GM12878 (cell line): ENCODE data around the gene TRMT44. TPM values are rescaled to one million over a fixed set of nuclear protein-coding genes. Genes with fewer than 3 reads are reported as not detected.

Experiments
- ATAC-seq: fragments of 200-7000 bp; cut with Tn5 transposase; 3 replicates; pipeline ENCODE4 v1.9.1; 2020; ENCODE audit warnings: mild to moderate bottlenecking, moderate library complexity
- BruUV-seq: library from RNA; stranded (reverse); fragments of 400-500 nt; replicated peaks from 2 replicates; lab custom pipeline; 2021; lab: Mats Ljungman, UMichigan
- CTCF ChIA-PET: fragments of 300-600 bp; sonication (Branson Sonifier 250); formaldehyde crosslinking; extraction: SDS; loops from one replicate; lab custom pipeline; 2021; ENCODE audit warnings: inconsistent platforms; lab: Yijun Ruan, JAX
- POLR2A ChIA-PET: fragments of 350-600 bp; formaldehyde crosslinking; extraction: SDS; loops from one replicate; lab custom pipeline; 2021; ENCODE audit warnings: inconsistent platforms; lab: Charles Lee
- RAD21 ChIA-PET: fragments of 300-600 bp; sonication (Branson Sonifier 250); formaldehyde crosslinking; loops from one replicate; lab custom pipeline; 2023; ENCODE audit warnings: antibody characterized with exemption; ENCODE audit not compliant: unreplicated experiment; lab: Charles Lee
- SMC1A ChIA-PET: fragments of 300-600 bp; sonication (Branson Sonifier 250); formaldehyde crosslinking; loops from one replicate; lab custom pipeline; 2023; ENCODE audit not compliant: unreplicated experiment, uncharacterized antibody; lab: Charles Lee
- DNase-seq: peaks from one replicate; pipeline ENCODE4 v3.0.0-alpha.2; 2011; ENCODE audit warnings: low read depth, low spot score
- FAIRE-seq: peaks from 3 replicates; lab custom pipeline; 2011; peaks lifted over from hg19 to GRCh38; lab: Jason Lieb, UNC
- H2AFZ ChIP-seq: 2 replicates; pipeline ENCODE4 v1.6.0; 2011; ENCODE audit warnings: low read depth, low read length, control low read depth; ENCODE audit not compliant: control insufficient read depth
- H3K27ac ChIP-seq: 2 replicates; pipeline ENCODE4 v1.5.1; 2011; ENCODE audit warnings: control low read depth; ENCODE audit not compliant: control insufficient read depth, insufficient read depth
- H3K27me3 ChIP-seq, 2 experiments: replicated peaks in 1 of 2; 2 replicates each; pipeline versions ENCODE4 v1.6.0 to v1.6.1; 2011; ENCODE audit warnings: low read length in 1 of 2; ENCODE audit not compliant: control insufficient read depth in 2 of 2, insufficient read depth in 2 of 2
- H3K36me3 ChIP-seq, 2 experiments: 2 replicates each; pipeline ENCODE4 v1.5.1; 2011; ENCODE audit warnings: low read length in 1 of 2; ENCODE audit not compliant: control insufficient read depth in 2 of 2, insufficient read depth in 2 of 2
- H3K4me1 ChIP-seq: 2 replicates; pipeline ENCODE4 v1.6.1; 2011; ENCODE audit warnings: mild to moderate bottlenecking, low read length, moderate library complexity, mixed read lengths; ENCODE audit not compliant: control insufficient read depth, insufficient read depth
- H3K4me2 ChIP-seq: 2 replicates; pipeline ENCODE4 v1.6.0; 2011; ENCODE audit warnings: control low read depth; ENCODE audit not compliant: control insufficient read depth, insufficient read depth
- H3K4me3 ChIP-seq: fragments of 200-600 bp; sonication (generic); 2 replicates; pipeline ENCODE4 v1.5.1; 2016
- H3K79me2 ChIP-seq: 2 replicates; pipeline ENCODE4 v1.6.0; 2011; ENCODE audit warnings: low read length; ENCODE audit not compliant: control insufficient read depth, insufficient read depth
- H3K9ac ChIP-seq: 2 replicates; pipeline ENCODE4 v1.8.0; 2011; ENCODE audit warnings: low read length, control low read depth, mixed read lengths; ENCODE audit not compliant: control insufficient read depth, insufficient read depth
- H3K9me3 ChIP-seq: replicated peaks from 3 replicates; pipeline ENCODE4 v1.5.1; 2011; ENCODE audit warnings: mild to moderate bottlenecking, low read length; ENCODE audit not compliant: control insufficient read depth, insufficient read depth
- H4K20me1 ChIP-seq: 2 replicates; pipeline ENCODE4 v1.6.0; 2011; ENCODE audit not compliant: control insufficient read depth, insufficient read depth
- BHLHE40 ChIP-seq, 2 experiments: fragments of 450-650 bp in 1 of 2; IDR thresholded peaks; 2 replicates each; pipeline ENCODE4 v1.6.1; 2011 to 2017; ENCODE audit warnings: low read depth in 2 of 2, borderline replicate concordance in 1 of 2, improper control_type of control experiment in 1 of 2, low read length in 1 of 2, mild to moderate bottlenecking in 1 of 2
- BRCA1 ChIP-seq: IDR thresholded peaks from 2 replicates; pipeline ENCODE4 v1.6.1; 2011; ENCODE audit warnings: low read depth, low read length, improper control_type of control experiment
- CEBPB ChIP-seq, 2 experiments: fragments of 150-350 bp in 1 of 2; IDR thresholded peaks; 2 replicates each; pipeline ENCODE4 v1.6.1; 2012 to 2014; ENCODE audit warnings: low read depth in 2 of 2, low read length in 2 of 2, borderline replicate concordance in 1 of 2, inconsistent platforms in 1 of 2
- FOS ChIP-seq: IDR thresholded peaks from 3 replicates; pipeline ENCODE4 v1.6.1; 2011; ENCODE audit warnings: borderline replicate concordance; ENCODE audit not compliant: insufficient read length; ENCODE audit errors: extremely low read depth
- MTA3 ChIP-seq: IDR thresholded peaks from 2 replicates; pipeline ENCODE4 v1.6.1; 2012; ENCODE audit warnings: low read length, inconsistent platforms, borderline replicate concordance
- NFYB ChIP-seq: IDR thresholded peaks from 2 replicates; pipeline ENCODE4 v1.6.1; 2011; ENCODE audit warnings: low read depth, mild to moderate bottlenecking, low read length, improper control_type of control experiment, moderate library complexity; ENCODE audit not compliant: insufficient read depth
- NR2C1 ChIP-seq: fragments of 450-650 bp; IDR thresholded peaks from 2 replicates; pipeline ENCODE4 v1.6.1; 2017; ENCODE audit warnings: antibody characterized with exemption, mild to moderate bottlenecking, moderate library complexity
- POU2F2 ChIP-seq: IDR thresholded peaks from 3 replicates; pipeline ENCODE4 v1.6.1; 2011; ENCODE audit warnings: low read depth, mild to moderate bottlenecking, low read length, borderline replicate concordance
- SMAD1 ChIP-seq: fragments of 450-650 bp; IDR thresholded peaks from 2 replicates; pipeline ENCODE4 v1.6.1; 2018; ENCODE audit warnings: mild to moderate bottlenecking, low read depth; ENCODE audit not compliant: partially characterized antibody
- SPI1 ChIP-seq: IDR thresholded peaks from 2 replicates; pipeline ENCODE4 v1.6.1; 2011; ENCODE audit warnings: low read depth, mild to moderate bottlenecking, low read length, moderate library complexity, borderline replicate concordance; ENCODE audit not compliant: insufficient read depth
- SREBF1 ChIP-seq: IDR thresholded peaks from 2 replicates; pipeline ENCODE4 v1.6.1; 2012; ENCODE audit warnings: mild to moderate bottlenecking, low read length
- SRF ChIP-seq, 2 experiments: IDR thresholded peaks; 2 replicates each; pipeline ENCODE4 v1.6.1; 2011; ENCODE audit warnings: low read depth in 2 of 2, low read length in 2 of 2, mild to moderate bottlenecking in 1 of 2, moderate library complexity in 1 of 2
- ZNF24 ChIP-seq: fragments of 450-650 bp; IDR thresholded peaks from 2 replicates; pipeline ENCODE4 v1.6.1; 2017; ENCODE audit warnings: antibody characterized with exemption, mild to moderate bottlenecking
- WGBS: methylation state at CpG from one replicate; pipeline ENCODE4 v1.1.6; 2016; ENCODE audit warnings: low lambda C conversion rate; ENCODE audit not compliant: insufficient replicate concordance, insufficient coverage; ENCODE audit errors: missing lambda C conversion rate; 5-methylcytosine and 5-hydroxymethylcytosine counted together
- in situ Hi-C: fragments of 300-500 bp; cut with MboI; formaldehyde crosslinking; loops from 9 replicates; pipeline ENCODE4 v1.14.3; 2018; ENCODE audit warnings: mixed read lengths
- intact Hi-C: fragments of 100-400 bp; cut with micrococcal nuclease; formaldehyde crosslinking; loops from one replicate; pipeline ENCODE4 v1.14.2; 2022; ENCODE audit not compliant: unreplicated experiment
- polyA plus RNA-seq, 11 experiments: library from polyadenylated mRNA; depleted of rRNA in 4 of 11; unstranded in 6 of 11; stranded (reverse) in 5 of 11; fragments of >200 nt; fragmentation: Nextera tagmentation in 4 of 11; fragmentation: Illumina TruSeq in 1 of 11; extraction: Ambion mirVana in 4 of 11; extraction: Trizol in 1 of 11; gene quantifications; 1 replicate in 1 of 11; 2 replicates in 10 of 11; pipeline versions ENCODE4 v1.2.1 to v1.2.3, GENCODE V29; 2011 to 2016; ENCODE audit warnings: inconsistent platforms in 2 of 11, missing spikeins in 2 of 11, low read depth in 1 of 11
- total RNA-seq, 4 experiments: library from RNA; depleted of rRNA in 3 of 4; stranded (reverse); fragments of >200 nt in 3 of 4; fragmentation: Illumina TruSeq in 1 of 4; extraction: Trizol in 1 of 4; gene quantifications; 2 replicates each; pipeline versions ENCODE4 v1.2.1 to v1.2.3, GENCODE V29; 2013 to 2021
- TF ChIP-seq, protein P1 (sequence below): fragments of 450-650 bp; formaldehyde crosslinking; IDR thresholded peaks from 2 replicates; pipeline ENCODE4 v1.4.0; 2022; ENCODE audit warnings: mild to moderate bottlenecking, moderate library complexity
- TF ChIP-seq, protein P2 (sequence below): fragments of 450-650 bp; formaldehyde crosslinking; IDR thresholded peaks from 2 replicates; pipeline ENCODE4 v1.4.0; 2020; ENCODE audit warnings: mild to moderate bottlenecking, moderate library complexity

The TRMT44 gene
- total and polyA plus RNA-seq, 10 of the 15 experiments (the other 5 are each of a cell fraction or from before 2014, with no cell fraction given) = 1.3 to 18.5 (median 10.1) TPM

DNA sequence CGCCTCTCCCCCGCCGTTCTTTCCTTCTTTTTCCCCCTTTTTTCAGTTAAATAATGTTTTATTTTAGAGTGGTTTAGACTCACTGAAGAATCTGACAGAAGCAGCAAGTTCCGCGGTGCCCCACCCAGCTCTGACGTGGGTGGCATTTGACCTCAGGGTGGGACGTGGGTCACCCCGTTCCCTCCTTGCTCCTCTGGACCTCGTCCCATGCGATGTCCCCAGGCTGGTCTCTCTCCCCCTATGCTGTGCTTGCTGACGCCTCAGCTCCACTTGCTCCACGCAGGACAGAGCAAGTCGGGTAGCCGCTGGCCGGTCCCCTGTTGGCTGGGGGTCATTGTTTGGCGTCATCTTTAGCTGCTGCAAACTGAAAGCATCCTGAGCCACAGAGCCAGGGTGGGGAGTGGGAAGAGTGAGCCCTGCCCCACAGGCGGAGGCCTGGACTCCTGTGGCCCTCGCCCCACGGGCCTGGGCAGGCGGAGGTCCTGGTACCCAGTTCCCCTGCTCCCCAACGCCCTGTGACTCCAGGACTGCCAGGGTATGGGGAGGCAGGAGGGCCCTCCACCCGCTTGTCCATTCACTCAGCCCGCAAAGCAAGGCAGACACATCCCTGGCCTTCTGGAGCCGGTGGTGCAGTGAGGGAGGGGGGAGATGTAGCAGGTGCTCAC, 30.8 kb downstream of the TRMT44 start (continued):
- TF ChIP-seq SREBF1 (no peak), FOS (no peak), SMAD1 (no peak), BRCA1 (no peak)

DNA sequence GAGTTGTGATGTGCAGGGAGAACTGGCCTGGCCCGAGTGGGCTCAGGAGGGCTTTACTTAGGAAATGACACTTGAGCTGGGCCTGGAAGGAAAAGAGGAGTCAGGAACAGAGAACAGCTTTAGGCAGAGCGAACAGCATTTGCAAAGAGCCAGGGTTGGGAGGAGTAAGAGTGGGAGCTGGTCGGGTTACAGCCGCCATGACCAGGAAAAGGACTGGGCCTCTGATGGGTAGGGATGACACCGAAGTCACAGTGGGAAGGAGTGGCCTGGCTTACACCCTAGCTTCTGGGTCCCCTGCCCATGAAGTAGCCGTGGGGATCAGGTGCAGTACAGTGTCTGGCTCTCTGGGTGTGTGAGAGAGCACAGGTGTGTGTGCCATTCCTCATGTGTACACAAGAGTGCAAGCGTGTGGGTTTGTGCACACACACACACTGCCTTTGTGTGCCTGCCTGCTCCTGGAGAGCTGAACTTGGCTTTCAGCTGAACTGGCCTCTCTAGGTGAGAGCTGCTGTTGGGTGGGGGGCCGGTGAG, 31.6 kb downstream of the TRMT44 start:
- no peaks in the 10 kb centered on the region for H3K4me1 ChIP-seq
- DNase-seq = no peak
- peaks cover 9 to 12% of the 10 kb centered on the region in 2 experiments for H3K36me3 ChIP-seq
- H3K9me3 ChIP-seq = no peaks in the 10 kb centered on the region
- no peaks in the 10 kb centered on the region for H3K79me2 ChIP-seq
- H3K4me2 ChIP-seq = no peak overlapping the region
- no peaks in the 10 kb centered on the region for H3K27me3 ChIP-seq
- H3K9ac ChIP-seq = no peak overlapping the region
- POLR2A ChIA-PET = no interaction called here
- ATAC-seq = no peak
- H3K27ac ChIP-seq = no peak overlapping the region
- SMC1A ChIA-PET = interaction anchor here (1.7 kb wide), 1 partner anchor 14 kb away, joined by 3 read pairs; no protein-coding TSS in a partner anchor
- in situ Hi-C loops = no loop called here
- intact Hi-C loops = no loop called here
- FAIRE-seq = no peak
- WGBS = 87% methylated on average over 8 of the region's 8 CpGs
- no peak overlapping the region for H2AFZ ChIP-seq
- CTCF ChIA-PET = interaction anchor here (0.6 to 0.9 kb wide), 2 partner anchors 75 to 133 kb away, joined by 3 read pairs; no protein-coding TSS in a partner anchor
- H4K20me1 ChIP-seq = no peaks in the 10 kb centered on the region
- no TSS peak for BruUV-seq
- H3K4me3 ChIP-seq = no peak overlapping the region
- RAD21 ChIA-PET = no interaction called here
- TF ChIP-seq NFYB (no peak), SRF (IDR thresholded peaks at IDR 0.05; ENCODE audit: low read depth in 2 of 2, low read length in 2 of 2) (no peak), SPI1 (no peak), CEBPB (IDR thresholded peaks at IDR 0.05; ENCODE audit: borderline replicate concordance in 1 of 2, low read depth in 2 of 2, low read length in 2 of 2) (no peak), MTA3 (no peak), NR2C1 (no peak), BHLHE40 (IDR thresholded peaks at IDR 0.05; ENCODE audit: borderline replicate concordance in 1 of 2, low read depth in 2 of 2, low read length in 1 of 2) (no peak), POU2F2 (no peak), ZNF24 (no peak)
- TF ChIP-seq, protein P1, sequence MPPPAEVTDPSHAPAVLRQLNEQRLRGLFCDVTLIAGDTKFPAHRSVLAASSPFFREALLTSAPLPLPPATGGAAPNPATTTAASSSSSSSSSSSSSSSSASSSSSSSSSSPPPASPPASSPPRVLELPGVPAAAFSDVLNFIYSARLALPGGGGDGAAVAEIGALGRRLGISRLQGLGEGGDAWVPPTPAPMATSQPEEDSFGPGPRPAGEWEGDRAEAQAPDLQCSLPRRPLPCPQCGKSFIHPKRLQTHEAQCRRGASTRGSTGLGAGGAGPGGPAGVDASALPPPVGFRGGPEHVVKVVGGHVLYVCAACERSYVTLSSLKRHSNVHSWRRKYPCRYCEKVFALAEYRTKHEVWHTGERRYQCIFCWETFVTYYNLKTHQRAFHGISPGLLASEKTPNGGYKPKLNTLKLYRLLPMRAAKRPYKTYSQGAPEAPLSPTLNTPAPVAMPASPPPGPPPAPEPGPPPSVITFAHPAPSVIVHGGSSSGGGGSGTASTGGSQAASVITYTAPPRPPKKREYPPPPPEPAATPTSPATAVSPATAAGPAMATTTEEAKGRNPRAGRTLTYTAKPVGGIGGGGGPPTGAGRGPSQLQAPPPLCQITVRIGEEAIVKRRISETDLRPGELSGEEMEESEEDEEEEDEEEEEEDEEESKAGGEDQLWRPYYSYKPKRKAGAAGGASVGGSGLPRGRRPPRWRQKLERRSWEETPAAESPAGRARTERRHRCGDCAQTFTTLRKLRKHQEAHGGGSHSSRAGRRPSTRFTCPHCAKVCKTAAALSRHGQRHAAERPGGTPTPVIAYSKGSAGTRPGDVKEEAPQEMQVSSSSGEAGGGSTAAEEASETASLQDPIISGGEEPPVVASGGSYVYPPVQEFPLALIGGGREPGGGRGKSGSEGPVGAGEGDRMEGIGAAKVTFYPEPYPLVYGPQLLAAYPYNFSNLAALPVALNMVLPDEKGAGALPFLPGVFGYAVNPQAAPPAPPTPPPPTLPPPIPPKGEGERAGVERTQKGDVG = no peak
- TF ChIP-seq, protein P2, sequence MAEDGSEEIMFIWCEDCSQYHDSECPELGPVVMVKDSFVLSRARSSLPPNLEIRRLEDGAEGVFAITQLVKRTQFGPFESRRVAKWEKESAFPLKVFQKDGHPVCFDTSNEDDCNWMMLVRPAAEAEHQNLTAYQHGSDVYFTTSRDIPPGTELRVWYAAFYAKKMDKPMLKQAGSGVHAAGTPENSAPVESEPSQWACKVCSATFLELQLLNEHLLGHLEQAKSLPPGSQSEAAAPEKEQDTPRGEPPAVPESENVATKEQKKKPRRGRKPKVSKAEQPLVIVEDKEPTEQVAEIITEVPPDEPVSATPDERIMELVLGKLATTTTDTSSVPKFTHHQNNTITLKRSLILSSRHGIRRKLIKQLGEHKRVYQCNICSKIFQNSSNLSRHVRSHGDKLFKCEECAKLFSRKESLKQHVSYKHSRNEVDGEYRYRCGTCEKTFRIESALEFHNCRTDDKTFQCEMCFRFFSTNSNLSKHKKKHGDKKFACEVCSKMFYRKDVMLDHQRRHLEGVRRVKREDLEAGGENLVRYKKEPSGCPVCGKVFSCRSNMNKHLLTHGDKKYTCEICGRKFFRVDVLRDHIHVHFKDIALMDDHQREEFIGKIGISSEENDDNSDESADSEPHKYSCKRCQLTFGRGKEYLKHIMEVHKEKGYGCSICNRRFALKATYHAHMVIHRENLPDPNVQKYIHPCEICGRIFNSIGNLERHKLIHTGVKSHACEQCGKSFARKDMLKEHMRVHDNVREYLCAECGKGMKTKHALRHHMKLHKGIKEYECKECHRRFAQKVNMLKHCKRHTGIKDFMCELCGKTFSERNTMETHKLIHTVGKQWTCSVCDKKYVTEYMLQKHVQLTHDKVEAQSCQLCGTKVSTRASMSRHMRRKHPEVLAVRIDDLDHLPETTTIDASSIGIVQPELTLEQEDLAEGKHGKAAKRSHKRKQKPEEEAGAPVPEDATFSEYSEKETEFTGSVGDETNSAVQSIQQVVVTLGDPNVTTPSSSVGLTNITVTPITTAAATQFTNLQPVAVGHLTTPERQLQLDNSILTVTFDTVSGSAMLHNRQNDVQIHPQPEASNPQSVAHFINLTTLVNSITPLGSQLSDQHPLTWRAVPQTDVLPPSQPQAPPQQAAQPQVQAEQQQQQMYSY (CRISPR knock-in tag) = no peak
